Liver (tissue), 9 donors: Measurements from ENCODE around the gene GNAI2. TPM values are rescaled to one million over a fixed set of nuclear protein-coding genes. Genes with fewer than 3 reads are reported as not detected.

Experiments
- DNase-seq: peaks from one replicate; pipeline ENCODE4 v3.0.0-alpha.2; 2017; ENCODE audit warnings: low spot score
- H3K27ac ChIP-seq, 2 donors: one replicate each; pipeline ENCODE4 v1.7.0; 2013; ENCODE audit warnings: inconsistent platforms in 2 of 2, low read length in 2 of 2, control low read depth in 1 of 2, low read depth in 1 of 2, mild to moderate bottlenecking in 1 of 2
- H3K27me3 ChIP-seq, 4 donors: one replicate each; pipeline versions ENCODE4 v1.6.1 to v1.7.0; 2013; ENCODE audit warnings: low read length in 3 of 4, inconsistent platforms in 1 of 4, mild to moderate bottlenecking in 1 of 4, moderate library complexity in 1 of 4; ENCODE audit not compliant: control insufficient read depth in 4 of 4, insufficient read depth in 4 of 4
- H3K36me3 ChIP-seq, 4 donors: one replicate each; pipeline versions ENCODE4 v1.6.1 to v1.7.0; 2013; ENCODE audit warnings: low read length in 3 of 4, mild to moderate bottlenecking in 3 of 4, low read depth in 1 of 4, moderate library complexity in 1 of 4; ENCODE audit not compliant: control insufficient read depth in 4 of 4, insufficient read depth in 3 of 4
- H3K4me1 ChIP-seq, 4 donors: one replicate each; pipeline versions ENCODE4 v1.6.1 to v1.7.0; 2013; ENCODE audit warnings: low read length in 3 of 4, mild to moderate bottlenecking in 3 of 4, moderate library complexity in 1 of 4; ENCODE audit not compliant: control insufficient read depth in 4 of 4, insufficient read depth in 4 of 4
- H3K4me3 ChIP-seq, 3 donors: one replicate each; pipeline versions ENCODE4 v1.6.1 to v1.7.0; 2013; ENCODE audit warnings: low read length in 3 of 3, control low read depth in 1 of 3, low read depth in 1 of 3, mild to moderate bottlenecking in 1 of 3
- H3K9ac ChIP-seq, 2 donors: one replicate each; pipeline ENCODE4 v1.7.0; 2013; ENCODE audit warnings: low read length in 2 of 2, mild to moderate bottlenecking in 2 of 2, moderate library complexity in 2 of 2, control low read depth in 1 of 2, low read depth in 1 of 2
- H3K9me3 ChIP-seq, 4 donors: one replicate each; pipeline versions ENCODE4 v1.6.1 to v1.7.0; 2013; ENCODE audit warnings: low read length in 3 of 4; ENCODE audit not compliant: control insufficient read depth in 4 of 4
- EGR1 ChIP-seq, 2 donors: IDR thresholded peaks; 2 replicates each; pipeline ENCODE4 v1.6.1; 2016 to 2018; ENCODE audit warnings: antibody characterized with exemption in 2 of 2, low read depth in 2 of 2
- FOXA1 ChIP-seq: IDR thresholded peaks from 2 replicates; pipeline ENCODE4 v1.6.1; 2016; ENCODE audit warnings: antibody characterized with exemption
- FOXA2 ChIP-seq: IDR thresholded peaks from 2 replicates; pipeline ENCODE4 v1.6.1; 2016; ENCODE audit warnings: antibody characterized with exemption
- HNF4A ChIP-seq, 2 donors: conservative IDR thresholded peaks; 2 replicates each; pipeline ENCODE4 v1.6.1; 2016; ENCODE audit warnings: antibody characterized with exemption in 2 of 2, mild to moderate bottlenecking in 2 of 2
- JUND ChIP-seq, 2 donors: IDR thresholded peaks; 2 replicates each; pipeline ENCODE4 v1.6.1; 2016; ENCODE audit warnings: antibody characterized with exemption in 2 of 2
- RAD21 ChIP-seq, 2 donors: IDR thresholded peaks; 2 replicates each; pipeline ENCODE4 v1.6.1; 2016; ENCODE audit warnings: antibody characterized with exemption in 2 of 2, mild to moderate bottlenecking in 2 of 2
- REST ChIP-seq: IDR thresholded peaks from 2 replicates; pipeline ENCODE4 v1.6.1; 2016; ENCODE audit warnings: antibody characterized with exemption, mild to moderate bottlenecking
- SP1 ChIP-seq: IDR thresholded peaks from 2 replicates; pipeline ENCODE4 v1.6.1; 2018; ENCODE audit warnings: antibody characterized with exemption, mild to moderate bottlenecking
- TAF1 ChIP-seq: conservative IDR thresholded peaks from 2 replicates; pipeline ENCODE4 v1.6.1; 2016; ENCODE audit warnings: antibody characterized with exemption, mild to moderate bottlenecking
- YY1 ChIP-seq: IDR thresholded peaks from 2 replicates; pipeline ENCODE4 v1.6.1; 2016; ENCODE audit warnings: antibody characterized with exemption, mild to moderate bottlenecking
- WGBS: extraction: QIAGEN DNeasy Blood & Tissue Kit; methylation state at CpG from one replicate; pipeline ENCODE4 v1.1.7; 2013; 5-methylcytosine and 5-hydroxymethylcytosine counted together
- polyA plus RNA-seq, 2 donors: library from polyadenylated mRNA; stranded (reverse) in 1 of 2; unstranded in 1 of 2; fragments of 200-250 nt in 1 of 2; fragments of >200 nt in 1 of 2; fragmentation: Nextera tagmentation in 1 of 2; extraction: Ambion mirVana in 1 of 2; gene quantifications; one replicate each; pipeline versions ENCODE4 v1.2.1 to v1.2.3, GENCODE V29; 2013 to 2015
- total RNA-seq, 2 donors: library from RNA; depleted of rRNA; stranded (reverse); fragments of >200 nt; gene quantifications; one replicate each; pipeline ENCODE4 v1.2.3, GENCODE V29; 2014
- TF ChIP-seq, protein P1 (sequence below): IDR thresholded peaks from 2 replicates; pipeline ENCODE4 v1.6.1; 2016; ENCODE audit warnings: antibody characterized with exemption
- TF ChIP-seq, protein P2 (sequence below): IDR thresholded peaks from 2 replicates; pipeline ENCODE4 v1.6.1; 2016; ENCODE audit warnings: antibody characterized with exemption
- donor health status: healthy.
- donor health status: healthy.
- donor health status: healthy.
- donor health status: healthy.
- donor health status: healthy.

GNAI2 gene
- total and polyA plus RNA-seq, 4 donors: 58.3 to 86.3 (median 62.3) TPM

GRCh38 chr3:50215529-50215928 lies 20.5 kb upstream of the GNAI2 start:
- H3K36me3 ChIP-seq: peaks cover 7 to 13% (median 11%) of the 10 kb centered on the region in 4 donors
- WGBS: 68% methylated on average over 9 of the region's 9 CpGs
- peak overlapping the region in 1 of 2 donors; percentile 77 for H3K27ac ChIP-seq

GRCh38 chr3:50217681-50218080 lies 18.3 kb upstream of the GNAI2 start:
- Histone ChIP-seq H3K4me1 (peaks cover 8 to 80% (median 62%) of the 10 kb centered on the region in 4 donors), H3K4me3 (no peak overlapping the region), H3K36me3 (peaks cover 9 to 13% (median 11%) of the 10 kb centered on the region in 4 donors), H3K9ac (no peak overlapping the region), H3K27ac (no peak overlapping the region), H3K27me3 (no peaks in the 10 kb centered on the region), H3K9me3 (no peaks in the 10 kb centered on the region)
- TF ChIP-seq, protein P1, sequence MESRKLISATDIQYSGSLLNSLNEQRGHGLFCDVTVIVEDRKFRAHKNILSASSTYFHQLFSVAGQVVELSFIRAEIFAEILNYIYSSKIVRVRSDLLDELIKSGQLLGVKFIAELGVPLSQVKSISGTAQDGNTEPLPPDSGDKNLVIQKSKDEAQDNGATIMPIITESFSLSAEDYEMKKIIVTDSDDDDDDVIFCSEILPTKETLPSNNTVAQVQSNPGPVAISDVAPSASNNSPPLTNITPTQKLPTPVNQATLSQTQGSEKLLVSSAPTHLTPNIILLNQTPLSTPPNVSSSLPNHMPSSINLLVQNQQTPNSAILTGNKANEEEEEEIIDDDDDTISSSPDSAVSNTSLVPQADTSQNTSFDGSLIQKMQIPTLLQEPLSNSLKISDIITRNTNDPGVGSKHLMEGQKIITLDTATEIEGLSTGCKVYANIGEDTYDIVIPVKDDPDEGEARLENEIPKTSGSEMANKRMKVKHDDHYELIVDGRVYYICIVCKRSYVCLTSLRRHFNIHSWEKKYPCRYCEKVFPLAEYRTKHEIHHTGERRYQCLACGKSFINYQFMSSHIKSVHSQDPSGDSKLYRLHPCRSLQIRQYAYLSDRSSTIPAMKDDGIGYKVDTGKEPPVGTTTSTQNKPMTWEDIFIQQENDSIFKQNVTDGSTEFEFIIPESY: no peak
- no peak for DNase-seq
- WGBS: 80% methylated on average over 10 of the region's 10 CpGs

More at GRCh38 chr3:50215529-50215928, 20.5 kb upstream of the GNAI2 start:
- peaks cover 15 to 86% (median 73%) of the 10 kb centered on the region in 4 donors for H3K4me1 ChIP-seq
- no peak for DNase-seq
- H3K4me3 ChIP-seq: no peak overlapping the region
- no peak overlapping the region for H3K9ac ChIP-seq
- no peaks in the 10 kb centered on the region for H3K9me3 ChIP-seq
- no peaks in the 10 kb centered on the region for H3K27me3 ChIP-seq
- TF ChIP-seq EGR1 (IDR thresholded peaks at IDR 0.05; ENCODE audit: low read depth in 2 of 2) (no peak), RAD21 (IDR thresholded peaks at IDR 0.05) (no peak), JUND (IDR thresholded peaks at IDR 0.05) (no peak), HNF4A (conservative IDR thresholded peaks at IDR 0.05) (no peak), SP1 (no peak), REST (no peak), FOXA1 (no peak), TAF1 (no peak), YY1 (no peak), FOXA2 (no peak)
- TF ChIP-seq, protein P1: no peak
- TF ChIP-seq, protein P2, sequence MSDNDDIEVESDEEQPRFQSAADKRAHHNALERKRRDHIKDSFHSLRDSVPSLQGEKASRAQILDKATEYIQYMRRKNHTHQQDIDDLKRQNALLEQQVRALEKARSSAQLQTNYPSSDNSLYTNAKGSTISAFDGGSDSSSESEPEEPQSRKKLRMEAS: no peak
